ENCODE results near the gene GABRR2.

GABRR2 gene

DNA sequence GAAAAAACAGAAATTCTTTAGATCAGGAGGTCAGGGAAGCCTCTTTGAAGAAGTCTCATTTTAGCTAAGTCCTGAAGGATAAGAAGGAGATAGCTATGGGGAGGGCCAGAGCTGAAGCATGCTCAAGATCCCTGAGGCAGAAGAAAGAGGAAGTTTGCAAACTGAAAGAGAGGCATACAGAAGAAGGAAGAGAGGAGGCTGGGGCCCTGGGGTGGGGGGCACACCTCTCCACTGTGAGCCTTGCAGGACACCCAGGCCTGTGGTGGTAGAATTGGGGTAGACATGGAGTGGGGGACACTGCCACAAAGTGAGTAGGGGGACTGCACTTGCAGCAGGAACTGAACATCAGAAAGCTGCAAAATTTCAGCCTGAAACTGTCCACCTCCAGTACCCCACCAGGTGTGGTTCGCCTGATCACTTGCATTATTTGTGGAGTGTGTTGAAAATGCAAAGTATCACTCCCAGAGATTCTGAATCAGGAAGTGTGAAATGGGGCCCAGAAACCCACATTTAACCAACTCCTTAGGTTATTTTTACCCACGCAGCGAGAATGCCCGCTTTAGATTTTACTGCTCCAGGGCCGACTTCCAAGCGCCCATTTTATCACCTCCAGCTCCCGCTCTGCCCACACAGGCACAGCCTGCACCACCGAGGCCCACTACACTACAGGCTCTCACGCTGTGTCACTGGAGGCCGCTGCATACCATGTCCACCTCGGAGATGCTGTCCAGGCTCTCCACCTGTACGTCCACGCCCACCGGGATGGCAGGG is 44.0 kb downstream of the GABRR2 start:
- no peak for ATAC-seq
- no peak for TF ChIP-seq OSR1 (CRISPR knock-in tag; IDR thresholded peaks at IDR 0.05)
- no peak for TF ChIP-seq ARNTL (CRISPR knock-in tag; IDR thresholded peaks at IDR 0.05; ENCODE audit: borderline replicate concordance, low read depth)
- TF ChIP-seq SNAI2 (CRISPR knock-in tag; IDR thresholded peaks at IDR 0.05), result no peak
- TF ChIP-seq BACH2 (CRISPR knock-in tag; IDR thresholded peaks at IDR 0.05; ENCODE audit: borderline replicate concordance), result no peak
- TF ChIP-seq CSDC2 (CRISPR knock-in tag; IDR thresholded peaks at IDR 0.05), result no peak
- TF ChIP-seq ZNF8 (CRISPR knock-in tag; IDR thresholded peaks at IDR 0.05), result no peak
- TF ChIP-seq, protein P1, sequence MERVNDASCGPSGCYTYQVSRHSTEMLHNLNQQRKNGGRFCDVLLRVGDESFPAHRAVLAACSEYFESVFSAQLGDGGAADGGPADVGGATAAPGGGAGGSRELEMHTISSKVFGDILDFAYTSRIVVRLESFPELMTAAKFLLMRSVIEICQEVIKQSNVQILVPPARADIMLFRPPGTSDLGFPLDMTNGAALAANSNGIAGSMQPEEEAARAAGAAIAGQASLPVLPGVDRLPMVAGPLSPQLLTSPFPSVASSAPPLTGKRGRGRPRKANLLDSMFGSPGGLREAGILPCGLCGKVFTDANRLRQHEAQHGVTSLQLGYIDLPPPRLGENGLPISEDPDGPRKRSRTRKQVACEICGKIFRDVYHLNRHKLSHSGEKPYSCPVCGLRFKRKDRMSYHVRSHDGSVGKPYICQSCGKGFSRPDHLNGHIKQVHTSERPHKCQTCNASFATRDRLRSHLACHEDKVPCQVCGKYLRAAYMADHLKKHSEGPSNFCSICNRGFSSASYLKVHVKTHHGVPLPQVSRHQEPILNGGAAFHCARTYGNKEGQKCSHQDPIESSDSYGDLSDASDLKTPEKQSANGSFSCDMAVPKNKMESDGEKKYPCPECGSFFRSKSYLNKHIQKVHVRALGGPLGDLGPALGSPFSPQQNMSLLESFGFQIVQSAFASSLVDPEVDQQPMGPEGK (CRISPR knock-in tag; IDR thresholded peaks at IDR 0.05; ENCODE audit: borderline replicate concordance), result no peak
- no peak for TF ChIP-seq ZFP30 (CRISPR knock-in tag; IDR thresholded peaks at IDR 0.05)

DNA sequence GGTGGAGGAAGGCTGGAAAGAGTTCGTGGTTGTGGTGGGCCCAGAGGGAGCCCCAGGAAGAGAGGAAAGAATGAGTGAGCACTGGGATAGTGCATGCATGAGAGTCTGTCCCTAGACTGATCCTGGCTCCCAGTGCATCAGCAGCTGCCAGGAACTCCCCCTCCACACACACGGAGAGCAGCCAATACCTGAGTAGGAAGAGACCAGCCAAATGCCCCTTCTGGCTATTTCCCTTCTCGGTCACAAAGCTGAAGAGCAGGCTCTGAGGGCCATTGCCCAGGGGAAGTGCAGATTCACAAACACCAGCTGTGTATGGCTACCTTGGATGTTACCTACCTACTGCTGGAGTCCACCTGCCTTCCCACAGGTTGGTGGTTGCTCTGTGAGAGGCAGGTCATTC is 45.1 kb downstream of the GABRR2 start:
- TF ChIP-seq PPARA (CRISPR knock-in tag; IDR thresholded peaks at IDR 0.05; ENCODE audit: borderline replicate concordance) (no peak), ARNTL (CRISPR knock-in tag; IDR thresholded peaks at IDR 0.05; ENCODE audit: borderline replicate concordance, low read depth) (no peak), GLIS3 (CRISPR knock-in tag; IDR thresholded peaks at IDR 0.05) (no peak), ZFP3 (CRISPR knock-in tag; IDR thresholded peaks at IDR 0.05) (no peak), ZC3H10 (CRISPR knock-in tag; IDR thresholded peaks at IDR 0.05) (no peak)
- TF ChIP-seq, protein P2, sequence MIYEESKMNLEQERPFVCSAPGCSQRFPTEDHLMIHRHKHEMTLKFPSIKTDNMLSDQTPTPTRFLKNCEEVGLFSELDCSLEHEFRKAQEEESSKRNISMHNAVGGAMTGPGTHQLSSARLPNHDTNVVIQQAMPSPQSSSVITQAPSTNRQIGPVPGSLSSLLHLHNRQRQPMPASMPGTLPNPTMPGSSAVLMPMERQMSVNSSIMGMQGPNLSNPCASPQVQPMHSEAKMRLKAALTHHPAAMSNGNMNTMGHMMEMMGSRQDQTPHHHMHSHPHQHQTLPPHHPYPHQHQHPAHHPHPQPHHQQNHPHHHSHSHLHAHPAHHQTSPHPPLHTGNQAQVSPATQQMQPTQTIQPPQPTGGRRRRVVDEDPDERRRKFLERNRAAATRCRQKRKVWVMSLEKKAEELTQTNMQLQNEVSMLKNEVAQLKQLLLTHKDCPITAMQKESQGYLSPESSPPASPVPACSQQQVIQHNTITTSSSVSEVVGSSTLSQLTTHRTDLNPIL (CRISPR knock-in tag; IDR thresholded peaks at IDR 0.05; ENCODE audit: low read depth), result no peak
- no peak for ATAC-seq

DNA sequence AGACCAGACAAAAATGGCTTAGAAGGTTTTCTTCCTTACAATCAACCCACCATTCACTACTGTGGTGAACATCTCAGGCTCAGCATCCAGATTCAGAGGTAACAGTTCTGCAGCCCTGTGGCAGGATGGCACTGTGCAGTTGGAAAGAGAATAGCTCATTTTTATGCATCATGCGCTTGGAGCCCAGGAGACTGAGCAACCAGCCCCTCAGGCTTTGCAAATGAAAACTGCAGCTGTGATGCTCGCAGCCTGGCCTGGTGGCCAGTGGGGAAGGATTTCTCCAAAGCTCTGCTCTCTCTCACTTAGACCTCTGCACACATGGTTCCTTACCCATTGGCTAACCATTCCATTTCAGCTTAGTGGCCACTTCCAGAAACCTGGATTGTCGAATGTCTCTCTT is 45.8 kb downstream of the GABRR2 start:
- TF ChIP-seq ZNF565 (CRISPR knock-in tag; conservative IDR thresholded peaks at IDR 0.05; ENCODE audit: low read depth) (no peak), GLIS3 (CRISPR knock-in tag; IDR thresholded peaks at IDR 0.05) (no peak), CSDC2 (CRISPR knock-in tag; IDR thresholded peaks at IDR 0.05) (no peak), TOX (CRISPR knock-in tag; IDR thresholded peaks at IDR 0.05; ENCODE audit: borderline replicate concordance) (no peak), ARNTL (CRISPR knock-in tag; IDR thresholded peaks at IDR 0.05; ENCODE audit: borderline replicate concordance, low read depth) (no peak)
- ATAC-seq, result no peak

DNA sequence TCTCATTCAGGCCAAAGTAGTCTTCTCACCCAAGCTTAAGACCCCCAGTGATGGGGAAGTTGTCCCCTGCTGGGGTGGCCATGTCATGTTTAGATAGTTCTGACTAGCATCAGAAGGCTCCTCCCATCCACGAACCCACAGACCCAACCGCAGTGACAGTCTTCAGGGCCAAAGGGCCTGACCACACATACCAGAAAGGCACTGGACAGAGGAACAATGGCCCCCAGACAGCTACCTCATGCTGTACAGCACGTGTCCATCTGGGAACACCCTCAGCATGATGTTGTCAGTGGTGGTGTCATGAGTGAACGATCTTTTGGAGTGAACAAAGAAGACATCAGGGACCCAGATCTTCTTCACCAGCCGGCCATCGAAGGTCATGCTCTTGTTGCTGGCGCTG is 46.3 kb downstream of the GABRR2 start:
- ATAC-seq, result no peak
- TF ChIP-seq, protein P2 (CRISPR knock-in tag; IDR thresholded peaks at IDR 0.05; ENCODE audit: low read depth), result no peak

DNA sequence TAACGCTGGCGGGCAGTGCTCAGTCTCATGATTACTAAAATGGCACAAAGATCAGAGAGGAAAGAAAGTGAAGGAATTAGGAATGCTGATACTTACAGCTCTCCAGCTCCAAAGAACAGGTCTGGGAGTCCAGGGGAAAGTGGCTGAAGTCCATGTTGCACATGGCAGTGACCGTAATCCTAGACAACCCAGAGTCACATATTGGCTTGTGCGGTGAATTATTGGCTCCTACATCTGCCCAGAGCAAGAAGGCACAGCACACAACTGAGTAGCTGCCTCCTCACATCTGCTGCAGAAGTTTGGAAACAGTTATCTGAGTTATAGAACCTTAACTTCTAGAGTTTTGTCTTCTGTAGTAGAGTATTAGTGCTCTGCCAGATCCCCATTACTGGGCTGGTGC is 47.2 kb downstream of the GABRR2 start:
- no peak for ATAC-seq
- TF ChIP-seq, protein P1 (CRISPR knock-in tag; IDR thresholded peaks at IDR 0.05; ENCODE audit: borderline replicate concordance), result no peak
- TF ChIP-seq SNAI2 (CRISPR knock-in tag; IDR thresholded peaks at IDR 0.05) (no peak), PPARA (CRISPR knock-in tag; IDR thresholded peaks at IDR 0.05; ENCODE audit: borderline replicate concordance) (no peak), CSDC2 (CRISPR knock-in tag; IDR thresholded peaks at IDR 0.05) (no peak), ZC3H10 (CRISPR knock-in tag; IDR thresholded peaks at IDR 0.05) (no peak), ISL1 (CRISPR knock-in tag; IDR thresholded peaks at IDR 0.05) (no peak), TCF4 (CRISPR knock-in tag; IDR thresholded peaks at IDR 0.05; ENCODE audit: borderline replicate concordance) (no peak), OSR1 (CRISPR knock-in tag; IDR thresholded peaks at IDR 0.05) (no peak), ZNF70 (CRISPR knock-in tag; IDR thresholded peaks at IDR 0.05) (no peak), ZNF565 (CRISPR knock-in tag; conservative IDR thresholded peaks at IDR 0.05; ENCODE audit: low read depth) (no peak)
- TF ChIP-seq, protein P2 (CRISPR knock-in tag; IDR thresholded peaks at IDR 0.05; ENCODE audit: low read depth), result no peak
